Fibroblast of lung (primary cell): ENCODE measurements around the gene EPHB2.

Experiments used
- CTCF ChIP-seq, 2 donors: IDR thresholded peaks in 1 of 2; conservative IDR thresholded peaks in 1 of 2; 1 replicate in 1 of 2; 2 replicates in 1 of 2; pipeline ENCODE4 v1.5.1; 2011 to 2012; ENCODE audit warnings: low read length in 2 of 2, control low read depth in 1 of 2, inconsistent platforms in 1 of 2, low read depth in 1 of 2, mild to moderate bottlenecking in 1 of 2
- EZH2 ChIP-seq: IDR thresholded peaks from 2 replicates; pipeline ENCODE4 v1.5.1; 2012; ENCODE audit warnings: low read length, control low read depth, mild to moderate bottlenecking; ENCODE audit errors: missing control alignments

DNA sequence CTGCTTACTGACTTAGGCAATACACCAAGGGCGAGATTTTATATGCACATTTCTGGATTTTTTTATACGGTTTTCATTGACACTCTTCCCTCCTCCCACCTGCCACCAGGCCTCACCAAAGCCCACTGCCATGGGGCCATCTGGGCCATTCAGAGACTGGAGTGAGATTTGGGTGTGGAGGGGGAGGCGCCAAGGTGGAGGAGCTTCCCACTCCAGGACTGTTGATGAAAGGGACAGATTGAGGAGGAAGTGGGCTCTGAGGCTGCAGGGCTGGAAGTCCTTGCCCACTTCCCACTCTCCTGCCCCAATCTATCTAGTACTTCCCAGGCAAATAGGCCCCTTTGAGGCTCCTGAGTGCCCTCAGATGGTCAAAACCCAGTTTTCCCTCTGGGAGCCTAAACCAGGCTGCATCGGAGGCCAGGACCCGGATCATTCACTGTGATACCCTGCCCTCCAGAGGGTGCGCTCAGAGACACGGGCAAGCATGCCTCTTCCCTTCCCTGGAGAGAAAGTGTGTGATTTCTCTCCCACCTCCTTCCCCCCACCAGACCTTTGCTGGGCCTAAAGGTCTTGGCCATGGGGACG is 204.1 kb downstream of the EPHB2 start:
- TF ChIP-seq CTCF (conservative IDR thresholded peaks at IDR 0.05 in 1 of 2, IDR thresholded peaks at IDR 0.05 in 1 of 2; ENCODE audit: low read depth in 1 of 2, low read length in 2 of 2) = no peak
- TF ChIP-seq EZH2 = no peak
